ENCODE measurements around the gene KLK6. TPM values are rescaled to one million over a fixed set of nuclear protein-coding genes. Genes with fewer than 3 reads are reported as not detected.

Gene KLK6
- total and polyA plus RNA-seq, 3 experiments from 2014 or later, result not detected

DNA sequence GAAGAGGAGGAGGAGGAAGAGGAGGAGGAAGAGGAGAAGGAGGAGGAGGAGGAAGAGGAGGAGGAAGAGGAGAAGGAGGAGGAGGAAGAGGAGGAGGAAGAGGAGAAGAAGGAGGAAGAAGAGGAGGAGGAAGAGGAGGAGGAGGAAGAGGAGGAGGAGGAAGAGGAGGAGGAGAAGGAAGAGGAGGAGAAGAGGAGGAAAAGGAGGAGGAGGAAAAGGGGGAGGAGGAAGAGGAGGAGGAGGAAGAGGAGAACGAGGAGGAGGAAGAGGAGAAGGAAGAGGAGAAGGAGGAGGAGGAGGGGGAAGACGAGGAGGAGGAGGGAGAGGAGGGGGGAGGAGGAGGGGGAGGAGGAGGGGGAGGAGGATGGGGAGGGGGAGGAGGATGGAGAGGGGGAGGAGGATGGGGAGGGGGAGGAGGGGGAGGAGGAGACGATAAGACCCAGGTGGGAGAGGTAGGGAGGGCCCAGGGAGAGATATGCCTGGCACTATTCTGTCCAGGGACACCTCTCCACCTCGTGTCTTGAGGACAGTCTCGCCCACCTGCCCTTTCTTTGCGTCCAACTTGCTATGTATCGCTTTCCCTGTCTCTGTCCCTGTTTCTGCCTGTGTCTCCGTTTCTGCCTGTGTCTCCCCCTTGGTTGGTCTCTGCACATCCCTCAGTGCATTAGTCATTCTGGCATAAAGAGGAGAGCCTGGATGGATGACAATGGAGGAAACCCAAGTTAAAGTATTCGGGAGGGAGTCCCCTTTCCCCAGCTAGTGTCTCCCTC is 9.5 kb downstream of the KLK6 start:
- H3K9me3 Mint-ChIP-seq, result peaks cover 6 to 17% (median 8%) of the 10 kb centered on the region in 5 donors
- H3K27ac Mint-ChIP-seq, result no peak overlapping the region
- no peaks in the 10 kb centered on the region for H3K4me1 Mint-ChIP-seq
- CTCF ChIA-PET, result no interaction called here
- no peak overlapping the region for H3K4me3 ChIP-seq (ENCODE audit: low read length)
- H3K27me3 Mint-ChIP-seq, result peaks cover 12 to 32% of the 10 kb centered on the region in 2 donors
- H3K36me3 Mint-ChIP-seq, result peaks cover 0 to 4% (median 0%) of the 10 kb centered on the region in 3 donors
- no peak for DNase-seq
- no peaks in the 10 kb centered on the region for H3K27me3 ChIP-seq (ENCODE audit: insufficient read depth, low read length, poor library complexity, severe bottlenecking)
- no peaks in the 10 kb centered on the region for H3K4me1 ChIP-seq (ENCODE audit: insufficient read depth, low read length)
- POLR2A ChIA-PET, result no interaction called here
- H3K36me3 ChIP-seq (ENCODE audit: insufficient read depth, low read length), result no peaks in the 10 kb centered on the region
- H3K27ac ChIP-seq (ENCODE audit: low read depth, low read length), result no peak overlapping the region
- no peak overlapping the region for H3K4me3 Mint-ChIP-seq
- H3K9me3 ChIP-seq (ENCODE audit: low read length), result no peaks in the 10 kb centered on the region

DNA sequence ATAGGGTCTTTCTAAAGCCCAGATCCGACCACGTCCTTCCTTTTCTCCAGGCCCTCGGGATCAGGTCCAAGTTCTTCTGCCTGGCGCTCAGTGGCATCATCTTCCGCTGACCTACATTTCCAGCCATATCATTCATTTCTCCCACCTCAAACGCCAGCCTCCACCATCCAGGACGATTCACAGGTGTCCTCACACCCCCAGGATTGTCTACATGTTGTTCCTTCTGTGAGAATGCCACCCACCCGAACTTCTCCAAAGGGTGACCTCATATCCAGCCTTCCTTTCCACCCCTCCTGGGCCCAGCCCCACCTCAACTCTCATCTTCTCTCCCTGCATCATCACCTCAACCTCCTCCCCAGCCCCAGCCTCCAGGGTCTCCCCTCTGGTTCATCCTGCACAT is 11.8 kb downstream of the KLK6 start:
- no peak for DNase-seq
- H3K4me1 Mint-ChIP-seq, result no peaks in the 10 kb centered on the region
- H3K36me3 Mint-ChIP-seq, result peaks cover 0 to 4% (median 0%) of the 10 kb centered on the region in 3 donors
- POLR2A ChIA-PET, result no interaction called here
- no peak overlapping the region for H3K4me3 Mint-ChIP-seq
- H3K27ac Mint-ChIP-seq, result no peak overlapping the region
- Histone ChIP-seq H3K9me3 (ENCODE audit: low read length) (no peaks in the 10 kb centered on the region), H3K4me1 (ENCODE audit: insufficient read depth, low read length) (no peaks in the 10 kb centered on the region), H3K27me3 (ENCODE audit: insufficient read depth, low read length, poor library complexity, severe bottlenecking) (no peaks in the 10 kb centered on the region), H3K36me3 (ENCODE audit: insufficient read depth, low read length) (no peaks in the 10 kb centered on the region), H3K4me3 (ENCODE audit: low read length) (no peak overlapping the region), H3K27ac (ENCODE audit: low read depth, low read length) (no peak overlapping the region)
- peaks cover 0 to 9% (median 5%) of the 10 kb centered on the region in 5 donors for H3K9me3 Mint-ChIP-seq
- peaks cover 4 to 28% of the 10 kb centered on the region in 2 donors for H3K27me3 Mint-ChIP-seq
- CTCF ChIA-PET, result no interaction called here

GRCh38 chr19:50952910-50953309 is 16.5 kb downstream of the KLK6 start, which contains the start of gene KLK5:
Gene KLK5 (minus strand): TSS chr19:50953038. CDS start chr19:50952657, 381 bp downstream.
- H3K27me3 ChIP-seq (ENCODE audit: insufficient read depth, low read length, poor library complexity, severe bottlenecking), result no peaks in the 10 kb centered on the region
- H3K36me3 ChIP-seq (ENCODE audit: insufficient read depth, low read length), result no peaks in the 10 kb centered on the region
- no peaks in the 10 kb centered on the region for H3K4me1 ChIP-seq (ENCODE audit: insufficient read depth, low read length)
- DNase-seq, result no peak
- Mint-ChIP-seq H3K4me1 (peaks cover 0 to 2% (median 0%) of the 10 kb centered on the region in 3 donors), H3K4me3 (no peak within 1 kb of the TSS), H3K27me3 (peaks cover 6 to 35% of the 10 kb centered on the region in 2 donors), H3K27ac (peak within 1 kb of the TSS in 1 of 8 donors; percentile 19), H3K9me3 (peaks cover 0 to 8% (median 0%) of the 10 kb centered on the region in 5 donors), H3K36me3 (peaks cover 0 to 1% (median 0%) of the 10 kb centered on the region in 3 donors)
- H3K9me3 ChIP-seq (ENCODE audit: low read length), result no peaks in the 10 kb centered on the region
- H3K4me3 ChIP-seq (ENCODE audit: low read length), result no peak within 1 kb of the TSS
- no peak within 1 kb of the TSS for H3K27ac ChIP-seq (ENCODE audit: low read depth, low read length)
- ChIA-PET CTCF (no interaction called here), POLR2A (no interaction called here)

GRCh38 chr19:50949861-50950260 is 19.5 kb downstream of the KLK6 start:
- ChIA-PET CTCF (interaction anchor here (0.7 kb wide), 1 partner anchor 241 kb away, joined by 3 read pairs; no protein-coding TSS in a partner anchor), POLR2A (no interaction called here)
- H3K4me3 Mint-ChIP-seq, result no peak overlapping the region
- Histone ChIP-seq H3K27ac (ENCODE audit: low read depth, low read length) (no peak overlapping the region), H3K4me3 (ENCODE audit: low read length) (no peak overlapping the region), H3K9me3 (ENCODE audit: low read length) (no peaks in the 10 kb centered on the region), H3K27me3 (ENCODE audit: insufficient read depth, low read length, poor library complexity, severe bottlenecking) (no peaks in the 10 kb centered on the region), H3K36me3 (ENCODE audit: insufficient read depth, low read length) (no peaks in the 10 kb centered on the region), H3K4me1 (ENCODE audit: insufficient read depth, low read length) (no peaks in the 10 kb centered on the region)
- H3K4me1 Mint-ChIP-seq, result peaks cover 0 to 2% (median 0%) of the 10 kb centered on the region in 3 donors
- H3K27ac Mint-ChIP-seq, result no peak overlapping the region
- peaks cover 2 to 37% of the 10 kb centered on the region in 2 donors for H3K27me3 Mint-ChIP-seq
- peaks cover 0 to 1% (median 0%) of the 10 kb centered on the region in 3 donors for H3K36me3 Mint-ChIP-seq
- no peak for DNase-seq
- H3K9me3 Mint-ChIP-seq, result peaks cover 0 to 8% (median 5%) of the 10 kb centered on the region in 5 donors

GRCh38 chr19:50947123-50947522 is 22.3 kb downstream of the KLK6 start:
- Histone ChIP-seq H3K36me3 (ENCODE audit: insufficient read depth, low read length) (no peaks in the 10 kb centered on the region), H3K27me3 (ENCODE audit: insufficient read depth, low read length, poor library complexity, severe bottlenecking) (no peaks in the 10 kb centered on the region), H3K4me3 (ENCODE audit: low read length) (no peak overlapping the region), H3K27ac (ENCODE audit: low read depth, low read length) (no peak overlapping the region), H3K4me1 (ENCODE audit: insufficient read depth, low read length) (no peaks in the 10 kb centered on the region), H3K9me3 (ENCODE audit: low read length) (no peaks in the 10 kb centered on the region)
- ChIA-PET CTCF (no interaction called here), POLR2A (no interaction called here)
- H3K36me3 Mint-ChIP-seq, result peaks cover 0 to 1% (median 0%) of the 10 kb centered on the region in 3 donors
- H3K4me1 Mint-ChIP-seq, result peaks cover 0 to 2% (median 0%) of the 10 kb centered on the region in 3 donors
- H3K9me3 Mint-ChIP-seq, result peaks cover 2 to 8% (median 5%) of the 10 kb centered on the region in 5 donors
- peaks cover 2 to 33% of the 10 kb centered on the region in 2 donors for H3K27me3 Mint-ChIP-seq
- peak overlapping the region in 1 of 8 donors; percentile 15 for H3K27ac Mint-ChIP-seq
- H3K4me3 Mint-ChIP-seq, result no peak overlapping the region
- no peak for DNase-seq

DNA sequence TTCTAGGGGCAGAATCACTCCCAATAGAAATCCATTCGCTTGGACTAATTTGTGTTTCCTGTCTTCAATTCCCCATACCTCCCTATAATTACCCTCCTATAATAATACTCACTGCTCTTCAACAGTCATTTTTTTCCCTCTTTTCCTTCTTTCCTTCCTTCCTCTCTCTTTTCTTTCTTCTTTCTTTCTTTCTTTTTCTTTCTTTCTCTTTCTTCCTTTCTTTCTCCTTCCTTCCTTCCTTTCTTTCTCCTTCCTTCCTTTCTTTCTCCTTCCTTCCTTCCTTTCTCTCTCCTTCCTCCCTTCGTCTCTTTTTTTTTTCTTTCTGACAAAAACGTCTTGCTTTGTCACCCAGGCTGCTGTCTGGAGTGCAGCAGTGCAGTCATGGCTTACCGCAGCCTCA is 24.6 kb downstream of the KLK6 start:
- Mint-ChIP-seq H3K4me1 (no peaks in the 10 kb centered on the region), H3K4me3 (no peak overlapping the region), H3K9me3 (peaks cover 2 to 5% (median 4%) of the 10 kb centered on the region in 5 donors), H3K27ac (no peak overlapping the region), H3K27me3 (peaks cover 0 to 26% of the 10 kb centered on the region in 2 donors), H3K36me3 (peaks cover 0 to 1% (median 0%) of the 10 kb centered on the region in 3 donors)
- H3K36me3 ChIP-seq (ENCODE audit: insufficient read depth, low read length), result no peaks in the 10 kb centered on the region
- no peaks in the 10 kb centered on the region for H3K9me3 ChIP-seq (ENCODE audit: low read length)
- ChIA-PET POLR2A (no interaction called here), CTCF (no interaction called here)
- no peaks in the 10 kb centered on the region for H3K27me3 ChIP-seq (ENCODE audit: insufficient read depth, low read length, poor library complexity, severe bottlenecking)
- DNase-seq, result no peak
- H3K27ac ChIP-seq (ENCODE audit: low read depth, low read length), result no peak overlapping the region
- H3K4me1 ChIP-seq (ENCODE audit: insufficient read depth, low read length), result no peaks in the 10 kb centered on the region
- no peak overlapping the region for H3K4me3 ChIP-seq (ENCODE audit: low read length)

DNA sequence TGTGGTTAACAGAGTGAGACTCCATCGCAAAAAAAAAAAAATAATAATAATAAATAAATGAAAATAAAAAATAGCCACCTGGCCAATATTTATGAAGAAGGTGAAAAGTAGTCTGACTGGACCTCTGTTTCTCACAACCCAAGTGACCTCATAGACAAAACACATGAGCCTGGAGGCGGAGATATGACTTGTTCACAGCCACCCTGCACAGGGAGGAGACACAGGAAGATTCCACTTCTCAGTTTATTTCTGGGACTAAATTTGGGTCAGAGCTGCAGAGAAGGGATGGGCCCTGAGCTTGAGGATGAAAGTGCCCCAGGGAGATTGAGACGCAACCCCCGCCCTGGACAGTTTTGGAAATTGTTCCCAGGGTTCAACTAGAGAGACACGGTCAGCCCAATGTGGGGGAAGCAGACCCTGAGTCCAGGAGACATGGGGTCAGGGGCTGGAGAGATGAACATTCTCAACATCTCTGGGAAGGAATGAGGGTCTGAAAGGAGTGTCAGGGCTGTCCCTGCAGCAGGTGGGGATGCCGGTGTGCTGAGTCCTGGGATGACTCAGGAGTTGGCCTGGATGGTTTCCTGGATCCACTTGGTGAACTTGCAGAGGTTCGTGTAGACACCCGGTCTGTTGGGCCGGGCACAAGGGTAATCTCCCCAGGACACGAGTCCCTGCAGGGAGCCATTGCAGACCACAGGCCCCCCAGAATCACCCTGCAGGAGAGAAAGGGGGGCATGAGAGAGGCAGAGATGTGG is 26.1 kb downstream of the KLK6 start:
- Mint-ChIP-seq H3K36me3 (no peaks in the 10 kb centered on the region), H3K27ac (no peak overlapping the region), H3K27me3 (peaks cover 0 to 25% of the 10 kb centered on the region in 2 donors), H3K9me3 (peaks cover 2 to 8% (median 4%) of the 10 kb centered on the region in 5 donors), H3K4me1 (no peaks in the 10 kb centered on the region), H3K4me3 (no peak overlapping the region)
- no peak overlapping the region for H3K4me3 ChIP-seq (ENCODE audit: low read length)
- H3K27ac ChIP-seq (ENCODE audit: low read depth, low read length), result no peak overlapping the region
- H3K4me1 ChIP-seq (ENCODE audit: insufficient read depth, low read length), result no peaks in the 10 kb centered on the region
- no peaks in the 10 kb centered on the region for H3K9me3 ChIP-seq (ENCODE audit: low read length)
- no peaks in the 10 kb centered on the region for H3K36me3 ChIP-seq (ENCODE audit: insufficient read depth, low read length)
- no peaks in the 10 kb centered on the region for H3K27me3 ChIP-seq (ENCODE audit: insufficient read depth, low read length, poor library complexity, severe bottlenecking)
- POLR2A ChIA-PET, result no interaction called here
- no peak for DNase-seq
- CTCF ChIA-PET, result no interaction called here

- DNase-seq, result no peak
- Mint-ChIP-seq H3K9me3 (peaks cover 0 to 8% (median 4%) of the 10 kb centered on the region in 5 donors), H3K4me3 (no peak overlapping the region), H3K27me3 (peaks cover 0 to 18% of the 10 kb centered on the region in 2 donors), H3K4me1 (no peaks in the 10 kb centered on the region), H3K36me3 (no peaks in the 10 kb centered on the region), H3K27ac (no peak overlapping the region)
- Histone ChIP-seq H3K27me3 (ENCODE audit: insufficient read depth, low read length, poor library complexity, severe bottlenecking) (no peaks in the 10 kb centered on the region), H3K9me3 (ENCODE audit: low read length) (no peaks in the 10 kb centered on the region), H3K4me3 (ENCODE audit: low read length) (no peak overlapping the region), H3K36me3 (ENCODE audit: insufficient read depth, low read length) (no peaks in the 10 kb centered on the region), H3K27ac (ENCODE audit: low read depth, low read length) (no peak overlapping the region), H3K4me1 (ENCODE audit: insufficient read depth, low read length) (no peaks in the 10 kb centered on the region)
- POLR2A ChIA-PET, result no interaction called here
- CTCF ChIA-PET, result interaction anchor here (1.4 kb wide), 1 partner anchor 18 kb away, joined by 3 read pairs; no protein-coding TSS in a partner anchor
These were observed 29.8 kb downstream of the KLK6 start for GRCh38 chr19:50939596-50939995.

All from CD8-positive, alpha-beta memory T cell (primary cell).